Heart left ventricle (tissue), 13 donors: ENCODE results near the gene MROH2B.
"Not testable (repeated sequence)": the region's sequence is repeated elsewhere in the genome, so short reads cannot be mapped to it uniquely, and the experiment has no call there.

Experiments used
- CTCF ChIP-seq, 12 donors: fragments of 200-600 bp; sonication (generic) in 4 of 12; IDR thresholded peaks; one replicate each; pipeline versions ENCODE4 v1.5.0 to v1.8.0; 2018 to 2022; ENCODE audit warnings: antibody characterized with exemption in 12 of 12, mild to moderate bottlenecking in 5 of 12
- POLR2A ChIP-seq, 2 donors: fragments of 450-650 bp; IDR thresholded peaks; one replicate each; pipeline ENCODE4 v1.6.1; 2017; ENCODE audit warnings: antibody characterized with exemption in 2 of 2, mild to moderate bottlenecking in 2 of 2, moderate library complexity in 2 of 2
- donor health status: ischemic (EF 13 %, LVEDD 7.1; RV severe dilation, severe dysfunction).
- donor health status: DM: no; HTN: yes; CAD: no.
- donor health status: DM: no; HTN: no; CAD: no.
- donor health status: ischemic (EF 25% LVEDD 6.9; RV normal size, moderate dysfunction).
- donor health status: ischemic (EF 25% LVEDD 5.7; RV mildly dilated, moderate dysfunction).
- donor health status: ischemic (EF 35%, LVEDD 5.7; RV mildly dilated, moderate dysfunction).
- donor health status: nonischemic (EF 11% LVEDD 7.7; RV severe dilation, severe dysfunction).
- donor health status: DM: yes; HTN: yes; CAD: no.
- donor health status: PGD.
- donor health status: ischemic (EF 29% LVEDD 5.4; RV normal size, mild dysfunction).
- donor health status: nonischemic (EF 23%, LVEDD 6.1; RV moderate dilation, normal function).

GRCh38 chr5:41022600-41022999 lies 48.5 kb downstream of the MROH2B start:
- not testable (repeated sequence) for TF ChIP-seq CTCF, POLR2A (IDR thresholded peaks at IDR 0.05)
